EH (cell line): Measurements from ENCODE around the gene RAB40A.
"Not testable (repeated sequence)": the region's sequence is repeated elsewhere in the genome, so short reads cannot be mapped to it uniquely, and the experiment has no call there.

Experiments
- DNase-seq: peaks from one replicate; pipeline ENCODE4 v3.0.0-alpha.2; 2015; ENCODE audit warnings: low read depth

The RAB40A gene

GRCh38 chrX:103523605-103524004, 4.3 kb upstream of the RAB40A start:
- no peak for DNase-seq

DNA sequence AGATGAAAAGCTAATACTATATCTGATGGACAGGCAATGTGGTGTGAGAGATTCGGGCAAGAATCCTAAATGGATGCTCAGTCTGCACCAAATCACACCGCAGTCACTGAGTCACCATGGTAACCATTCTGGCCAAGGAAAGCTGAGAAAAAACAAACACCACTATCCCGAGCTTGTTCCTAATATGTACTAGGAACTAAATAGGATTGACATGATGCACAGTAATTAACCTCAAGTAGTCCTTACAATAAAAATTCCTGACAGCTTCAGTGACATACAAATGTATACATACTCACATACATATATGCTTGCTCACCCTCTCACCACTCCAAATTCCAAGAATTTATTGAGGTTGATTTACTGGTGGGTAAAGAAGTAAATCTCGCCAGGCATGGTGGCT, 1.1 kb upstream of the RAB40A start:
- DNase-seq = peak; percentile 88

- no peak for DNase-seq
These were observed 718 bp downstream of the RAB40A start for GRCh38 chrX:103518571-103518970.

- peak; percentile 68 for DNase-seq
These were observed 2.0 kb downstream of the RAB40A start for GRCh38 chrX:103517246-103517645.

GRCh38 chrX:103513476-103514108, 5.7 kb downstream of the RAB40A start:
- no peak for DNase-seq

GRCh38 chrX:103513067-103513466, 6.2 kb downstream of the RAB40A start:
- no peak for DNase-seq

GRCh38 chrX:103510031-103510430, 9.3 kb downstream of the RAB40A start:
- DNase-seq = no peak

DNA sequence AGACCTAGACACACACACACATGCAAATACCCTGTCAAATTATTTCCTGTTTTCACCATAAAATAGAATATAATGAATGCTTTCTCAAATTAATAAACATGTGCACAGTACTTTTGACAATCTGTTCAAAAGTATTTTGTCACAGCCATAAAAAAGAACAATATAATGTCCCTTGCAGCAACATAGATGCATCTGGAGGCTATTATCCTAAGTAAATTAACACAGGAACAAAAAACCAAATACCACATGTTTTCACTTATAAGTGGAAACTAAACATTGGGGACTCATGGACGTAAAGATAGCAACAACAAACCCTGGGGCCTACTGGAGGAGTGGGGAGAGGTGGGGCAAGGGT, 15.5 kb downstream of the RAB40A start:
- peak; percentile 11 for DNase-seq

DNA sequence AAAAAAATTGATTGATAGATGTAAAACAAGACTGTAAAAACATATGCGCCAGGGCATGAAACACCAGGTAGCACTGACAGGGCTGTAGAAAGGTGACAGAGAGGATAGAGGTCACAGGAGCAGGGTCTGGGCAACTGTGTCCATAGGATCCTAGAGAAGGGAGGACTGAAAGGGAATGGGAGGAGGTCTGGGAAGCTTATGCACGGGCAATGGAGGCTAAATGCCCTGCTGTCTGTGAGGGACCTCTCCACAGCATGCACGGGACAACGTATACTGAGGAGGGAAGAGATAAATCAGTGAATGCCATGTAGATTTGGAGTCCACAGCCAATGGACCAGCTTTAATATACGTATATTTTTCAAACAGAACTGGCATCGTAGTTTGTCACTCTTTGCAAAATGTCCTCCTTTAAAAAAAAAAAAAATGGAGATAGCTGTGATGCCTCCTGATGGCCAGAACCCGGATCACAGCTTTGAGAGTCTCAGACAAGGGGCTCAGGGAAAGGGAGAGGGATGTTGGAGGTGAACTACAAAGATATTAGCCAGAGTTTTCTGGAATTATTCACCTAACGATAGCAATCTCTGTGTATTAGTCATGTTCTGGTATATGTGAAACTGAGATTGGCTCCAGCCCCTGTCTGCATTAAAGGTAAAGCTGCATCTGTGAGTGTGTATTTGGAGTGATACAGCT, 16.0 kb downstream of the RAB40A start:
- DNase-seq = peak; percentile 34

- no peak for DNase-seq
These were observed 20.5 kb downstream of the RAB40A start for GRCh38 chrX:103498786-103499185.

- no peak for DNase-seq
These were observed 23.5 kb downstream of the RAB40A start for GRCh38 chrX:103495786-103496185.

- not testable (repeated sequence) for DNase-seq
These were observed 25.7 kb downstream of the RAB40A start for GRCh38 chrX:103493578-103493977.

GRCh38 chrX:103489733-103490132, 29.6 kb downstream of the RAB40A start:
- DNase-seq = peak; percentile 32

- DNase-seq = no peak
These were observed 30.5 kb downstream of the RAB40A start for GRCh38 chrX:103488794-103489193.

GRCh38 chrX:103488332-103488731, 31.0 kb downstream of the RAB40A start:
- peak; percentile 32 for DNase-seq

- DNase-seq = no peak
These were observed 35.6 kb downstream of the RAB40A start for GRCh38 chrX:103483720-103484119.

DNA sequence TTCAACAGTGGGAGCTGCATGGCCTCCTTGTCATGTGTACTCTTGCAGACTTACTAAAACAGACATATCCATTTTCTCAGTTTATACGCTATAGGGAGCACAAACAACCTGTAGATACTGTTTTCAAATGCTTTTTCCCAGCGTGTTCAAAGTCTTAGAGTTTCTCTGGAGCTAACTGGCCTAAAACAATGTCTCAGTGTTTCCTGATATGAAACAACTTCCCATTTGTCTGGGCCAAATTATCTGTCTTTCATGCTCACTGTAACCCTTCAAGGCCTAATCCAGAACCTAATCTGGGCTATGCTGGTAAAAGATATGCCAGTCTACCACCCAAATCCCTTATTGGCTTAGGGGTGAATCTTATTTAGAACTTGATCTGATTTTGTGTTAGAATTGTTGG, 38.8 kb downstream of the RAB40A start:
- no peak for DNase-seq

DNA sequence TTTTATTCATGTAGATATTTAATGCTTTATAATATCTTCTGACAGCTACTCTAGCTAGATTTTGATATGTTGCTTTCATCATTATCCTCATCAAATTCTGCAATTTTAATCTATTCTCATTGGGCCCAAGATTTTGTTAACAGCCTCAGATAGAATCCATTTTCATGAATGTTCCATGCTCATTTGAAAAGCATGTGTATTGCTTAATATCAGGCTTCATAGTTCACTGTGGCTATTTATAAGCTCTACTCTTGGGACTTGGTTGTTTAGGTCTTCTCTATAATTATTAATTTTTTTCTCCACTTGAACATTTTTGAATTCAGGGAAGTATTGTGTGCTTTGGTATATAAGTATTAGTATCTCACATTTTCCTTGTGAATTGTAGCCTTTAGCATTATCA, 41.8 kb downstream of the RAB40A start:
- DNase-seq = peak; percentile 17

DNA sequence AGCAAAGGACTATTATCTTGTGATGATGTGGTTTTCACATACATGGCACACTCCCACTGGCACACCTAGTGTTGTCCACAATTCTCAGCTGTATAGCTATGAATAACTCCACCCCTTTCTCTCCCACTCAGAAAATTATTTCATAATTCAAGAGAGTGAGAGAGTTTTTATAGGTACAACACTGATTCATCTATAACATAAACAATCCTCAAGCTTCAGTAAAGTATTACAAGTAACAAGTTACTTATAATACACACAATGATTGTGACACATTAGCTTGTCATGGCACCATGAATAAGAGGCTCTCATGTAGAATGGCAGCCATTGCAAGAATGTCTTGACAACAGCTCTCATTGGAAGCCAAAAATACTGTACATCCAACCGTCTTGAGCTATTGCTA, 43.9 kb downstream of the RAB40A start:
- DNase-seq = no peak

DNA sequence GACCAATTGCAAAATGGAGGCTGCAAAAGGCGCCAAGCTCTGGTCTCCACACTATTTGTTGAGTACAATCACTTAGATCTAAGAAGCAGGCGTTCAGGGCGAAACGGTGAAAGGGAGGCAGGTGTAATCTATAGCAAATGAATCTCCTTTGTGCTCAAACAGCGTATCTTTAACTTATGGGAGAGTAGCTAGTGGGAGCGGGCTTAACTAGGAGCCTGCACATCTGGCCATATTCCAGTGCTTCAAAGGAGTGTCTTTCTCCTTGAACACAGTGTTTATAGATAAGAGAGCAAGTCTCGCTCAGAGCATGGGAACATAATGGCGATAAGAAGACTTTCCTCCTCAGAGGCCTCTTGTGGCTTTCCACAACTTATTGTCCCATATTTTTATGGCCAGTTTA, 49.3 kb downstream of the RAB40A start:
- DNase-seq = not testable (repeated sequence)

- DNase-seq = no peak
These were observed 51.4 kb downstream of the RAB40A start for GRCh38 chrX:103467887-103468286.

DNA sequence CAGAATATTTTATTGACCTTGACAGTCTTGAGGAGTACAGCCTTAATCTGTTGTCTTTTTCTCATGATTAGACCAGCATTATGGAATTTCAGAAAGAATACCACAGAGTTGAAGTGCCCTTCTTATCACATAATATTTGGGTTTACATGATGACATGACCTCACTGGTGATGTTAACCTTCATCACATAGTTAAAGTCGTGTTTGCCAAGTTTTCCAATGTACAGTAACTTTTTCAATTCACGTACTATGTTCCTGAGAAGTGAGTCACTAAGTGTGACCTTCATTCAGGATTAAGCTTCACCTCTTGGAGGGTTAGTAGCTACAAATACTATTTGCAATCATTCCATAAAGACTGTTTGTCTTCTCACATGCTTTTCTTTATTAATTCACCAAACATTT, 52.1 kb downstream of the RAB40A start:
- DNase-seq = no peak

- peak; percentile 75 for DNase-seq
These were observed 54.5 kb downstream of the RAB40A start for GRCh38 chrX:103464774-103465117.
